ENCODE results near the gene ADRA1B.
"Not testable (repeated sequence)": the region's sequence is repeated elsewhere in the genome, so short reads cannot be mapped to it uniquely, and the experiment has no call there.

Gene ADRA1B

DNA sequence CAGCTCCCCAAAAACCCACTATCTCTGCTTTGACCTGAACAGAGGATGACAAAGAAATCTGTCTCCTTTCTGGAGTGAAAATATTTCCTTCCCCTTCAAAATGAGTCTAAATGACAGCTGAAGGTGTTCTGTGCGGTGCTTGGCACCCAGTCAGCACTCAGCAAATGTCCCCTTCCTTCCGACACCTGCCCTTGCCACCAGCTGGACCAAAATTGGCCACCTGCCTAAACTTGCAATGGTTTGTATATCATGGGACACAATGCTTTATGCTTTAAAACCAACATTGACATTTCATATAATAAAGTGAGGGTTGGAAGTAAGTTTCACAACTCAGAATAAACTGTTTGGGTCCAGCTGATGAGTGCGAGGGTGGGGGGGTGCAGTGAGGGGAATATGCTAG lies 85.2 kb downstream of the ADRA1B start:
- Histone ChIP-seq H3K27ac (replicated peaks) (no peak overlapping the region), H3K4me3 (replicated peaks; ENCODE audit: insufficient read depth, low read length) (no peak overlapping the region), H3K27me3 (ENCODE audit: insufficient read depth, poor library complexity, severe bottlenecking) (no peaks in the 10 kb centered on the region)
- DNase-seq (ENCODE audit: low read depth in 1 of 2, low spot score in 1 of 2) = no peak
- TF ChIP-seq, protein P1, sequence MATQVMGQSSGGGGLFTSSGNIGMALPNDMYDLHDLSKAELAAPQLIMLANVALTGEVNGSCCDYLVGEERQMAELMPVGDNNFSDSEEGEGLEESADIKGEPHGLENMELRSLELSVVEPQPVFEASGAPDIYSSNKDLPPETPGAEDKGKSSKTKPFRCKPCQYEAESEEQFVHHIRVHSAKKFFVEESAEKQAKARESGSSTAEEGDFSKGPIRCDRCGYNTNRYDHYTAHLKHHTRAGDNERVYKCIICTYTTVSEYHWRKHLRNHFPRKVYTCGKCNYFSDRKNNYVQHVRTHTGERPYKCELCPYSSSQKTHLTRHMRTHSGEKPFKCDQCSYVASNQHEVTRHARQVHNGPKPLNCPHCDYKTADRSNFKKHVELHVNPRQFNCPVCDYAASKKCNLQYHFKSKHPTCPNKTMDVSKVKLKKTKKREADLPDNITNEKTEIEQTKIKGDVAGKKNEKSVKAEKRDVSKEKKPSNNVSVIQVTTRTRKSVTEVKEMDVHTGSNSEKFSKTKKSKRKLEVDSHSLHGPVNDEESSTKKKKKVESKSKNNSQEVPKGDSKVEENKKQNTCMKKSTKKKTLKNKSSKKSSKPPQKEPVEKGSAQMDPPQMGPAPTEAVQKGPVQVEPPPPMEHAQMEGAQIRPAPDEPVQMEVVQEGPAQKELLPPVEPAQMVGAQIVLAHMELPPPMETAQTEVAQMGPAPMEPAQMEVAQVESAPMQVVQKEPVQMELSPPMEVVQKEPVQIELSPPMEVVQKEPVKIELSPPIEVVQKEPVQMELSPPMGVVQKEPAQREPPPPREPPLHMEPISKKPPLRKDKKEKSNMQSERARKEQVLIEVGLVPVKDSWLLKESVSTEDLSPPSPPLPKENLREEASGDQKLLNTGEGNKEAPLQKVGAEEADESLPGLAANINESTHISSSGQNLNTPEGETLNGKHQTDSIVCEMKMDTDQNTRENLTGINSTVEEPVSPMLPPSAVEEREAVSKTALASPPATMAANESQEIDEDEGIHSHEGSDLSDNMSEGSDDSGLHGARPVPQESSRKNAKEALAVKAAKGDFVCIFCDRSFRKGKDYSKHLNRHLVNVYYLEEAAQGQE (IDR thresholded peaks at IDR 0.05; ENCODE audit: insufficient replicate concordance, low read depth) = no peak
- no peak for TF ChIP-seq GABPA (IDR thresholded peaks at IDR 0.05; ENCODE audit: low read depth)

DNA sequence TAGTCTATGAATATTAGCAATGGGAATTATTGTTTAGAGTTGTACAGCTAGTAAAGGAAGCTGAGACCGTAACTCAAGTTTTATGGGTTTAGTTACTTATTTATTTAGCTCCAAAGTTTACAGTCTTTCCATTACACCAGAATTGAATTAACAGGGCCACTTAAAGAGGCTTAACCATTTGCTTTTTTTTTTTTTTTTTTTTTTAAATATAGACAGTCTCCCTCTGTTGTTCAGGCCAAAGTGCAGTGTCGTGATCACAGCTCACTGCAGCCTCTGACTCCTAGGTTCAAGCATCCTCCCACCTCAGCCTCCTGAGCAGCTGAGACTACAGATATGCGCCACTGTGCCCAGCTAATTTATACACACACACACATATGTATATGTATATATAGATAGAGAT lies 91.2 kb downstream of the ADRA1B start:
- TF ChIP-seq, protein P1 (IDR thresholded peaks at IDR 0.05; ENCODE audit: insufficient replicate concordance, low read depth) = no peak
- TF ChIP-seq POLR2AphosphoS5 (IDR thresholded peaks at IDR 0.05; ENCODE audit: low read depth) (no peak), GABPA (IDR thresholded peaks at IDR 0.05; ENCODE audit: low read depth) (no peak), SPI1 (IDR thresholded peaks at IDR 0.05; ENCODE audit: borderline replicate concordance, low read depth) (no peak)
- TF ChIP-seq, protein P2, sequence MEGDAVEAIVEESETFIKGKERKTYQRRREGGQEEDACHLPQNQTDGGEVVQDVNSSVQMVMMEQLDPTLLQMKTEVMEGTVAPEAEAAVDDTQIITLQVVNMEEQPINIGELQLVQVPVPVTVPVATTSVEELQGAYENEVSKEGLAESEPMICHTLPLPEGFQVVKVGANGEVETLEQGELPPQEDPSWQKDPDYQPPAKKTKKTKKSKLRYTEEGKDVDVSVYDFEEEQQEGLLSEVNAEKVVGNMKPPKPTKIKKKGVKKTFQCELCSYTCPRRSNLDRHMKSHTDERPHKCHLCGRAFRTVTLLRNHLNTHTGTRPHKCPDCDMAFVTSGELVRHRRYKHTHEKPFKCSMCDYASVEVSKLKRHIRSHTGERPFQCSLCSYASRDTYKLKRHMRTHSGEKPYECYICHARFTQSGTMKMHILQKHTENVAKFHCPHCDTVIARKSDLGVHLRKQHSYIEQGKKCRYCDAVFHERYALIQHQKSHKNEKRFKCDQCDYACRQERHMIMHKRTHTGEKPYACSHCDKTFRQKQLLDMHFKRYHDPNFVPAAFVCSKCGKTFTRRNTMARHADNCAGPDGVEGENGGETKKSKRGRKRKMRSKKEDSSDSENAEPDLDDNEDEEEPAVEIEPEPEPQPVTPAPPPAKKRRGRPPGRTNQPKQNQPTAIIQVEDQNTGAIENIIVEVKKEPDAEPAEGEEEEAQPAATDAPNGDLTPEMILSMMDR (IDR thresholded peaks at IDR 0.05; ENCODE audit: insufficient read depth, low read length) = no peak
- H3K27me3 ChIP-seq (ENCODE audit: insufficient read depth, poor library complexity, severe bottlenecking) = no peaks in the 10 kb centered on the region
- no peak overlapping the region for H3K27ac ChIP-seq (replicated peaks)
- no peak for DNase-seq (ENCODE audit: low read depth in 1 of 2, low spot score in 1 of 2)
- H3K4me3 ChIP-seq (replicated peaks; ENCODE audit: insufficient read depth, low read length) = no peak overlapping the region

DNA sequence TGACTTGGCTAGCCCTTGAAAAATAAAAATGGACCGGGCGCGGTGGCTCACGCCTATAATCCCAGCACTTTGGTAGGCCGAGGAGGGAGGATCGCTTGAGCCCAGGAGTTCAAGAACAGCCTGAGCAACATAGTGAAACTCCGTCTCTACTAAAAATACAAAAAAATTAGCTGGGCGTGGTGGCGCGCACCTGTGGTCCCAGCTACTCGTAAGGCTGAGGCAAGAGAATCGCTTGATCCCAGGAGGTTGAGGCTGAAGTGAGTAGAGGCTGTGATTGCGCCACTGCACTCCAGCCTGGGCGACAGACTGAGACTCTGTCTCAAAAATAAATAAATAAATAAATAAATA lies 92.2 kb downstream of the ADRA1B start:
- DNase-seq (ENCODE audit: low read depth in 1 of 2, low spot score in 1 of 2); H3K4me3 ChIP-seq (replicated peaks; ENCODE audit: insufficient read depth, low read length); H3K27me3 ChIP-seq (ENCODE audit: insufficient read depth, poor library complexity, severe bottlenecking): not testable (repeated sequence)
- H3K27ac ChIP-seq (replicated peaks) = peak overlapping the region; percentile 77

DNA sequence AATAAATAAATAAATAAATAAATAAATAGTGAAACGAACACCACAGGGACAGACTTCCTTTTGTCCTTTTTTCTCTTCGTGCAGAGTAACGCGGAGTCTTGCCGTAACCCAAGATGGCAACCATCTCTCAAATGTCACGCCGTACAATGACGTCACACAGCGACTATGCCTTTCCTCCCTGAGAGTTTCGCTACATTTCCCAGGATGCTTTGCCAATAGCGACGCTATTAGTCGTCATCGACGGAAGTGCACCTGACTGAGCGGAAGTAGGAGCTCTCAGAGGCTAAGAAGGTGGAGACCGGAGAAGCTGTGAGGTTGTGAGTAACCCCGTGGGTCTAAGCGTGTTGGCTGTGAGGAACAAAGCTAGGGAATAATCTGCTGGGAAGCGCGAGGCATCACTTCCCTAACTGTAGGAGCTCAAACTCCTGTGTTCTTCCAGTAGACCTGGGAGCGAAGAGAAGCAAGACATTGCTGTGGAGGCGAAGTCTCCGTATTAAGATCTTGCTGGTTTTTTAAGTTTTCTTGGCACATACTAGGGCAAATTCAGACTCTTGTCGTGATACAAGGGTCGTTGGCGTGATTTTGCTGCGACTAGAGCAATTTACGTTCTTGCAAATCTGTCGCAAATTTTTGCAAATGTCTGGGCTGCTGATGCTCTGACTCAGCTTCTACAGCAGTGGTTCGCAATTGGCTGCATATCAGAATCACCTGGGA lies 92.8 kb downstream of the ADRA1B start, which contains the start of gene TTC1:
TSS of gene TTC1 (plus strand) at position 263 of the 714 bp plus-strand sequence. CDS start 1,390 bp downstream, outside the sequence.
- H3K27ac ChIP-seq (replicated peaks) = peak within 1 kb of the TSS; percentile 77
- peak within 1 kb of the TSS; percentile 97 for H3K4me3 ChIP-seq (replicated peaks; ENCODE audit: insufficient read depth, low read length)
- TF ChIP-seq GABPA (IDR thresholded peaks at IDR 0.05; ENCODE audit: low read depth) (peak; percentile 90), SPI1 (IDR thresholded peaks at IDR 0.05; ENCODE audit: borderline replicate concordance, low read depth) (peak; percentile 74), POLR2AphosphoS5 (IDR thresholded peaks at IDR 0.05; ENCODE audit: low read depth) (peak; percentile 92)
- TF ChIP-seq, protein P2 (IDR thresholded peaks at IDR 0.05; ENCODE audit: insufficient read depth, low read length) = no peak
- TF ChIP-seq, protein P1 (IDR thresholded peaks at IDR 0.05; ENCODE audit: insufficient replicate concordance, low read depth) = no peak
- DNase-seq (ENCODE audit: low read depth in 1 of 2, low spot score in 1 of 2) = peak; percentile 98
- no peaks in the 10 kb centered on the region for H3K27me3 ChIP-seq (ENCODE audit: insufficient read depth, poor library complexity, severe bottlenecking)

Data from HL-60 (cell line).